EL (cell line): ENCODE measurements around the gene CREBZF.
"Not testable (repeated sequence)": the region's sequence is repeated elsewhere in the genome, so short reads cannot be mapped to it uniquely, and the experiment has no call there.

ENCODE experiments used
- DNase-seq: peaks from one replicate; pipeline ENCODE4 v3.0.0-alpha.2; 2016

CREBZF gene

GRCh38 chr11:85664615-85665481, at the start of gene CREBZF:
Gene CREBZF, minus strand, starts transcription at chr11:85665129. Its CDS starts 254 bp downstream, at chr11:85664875.
- peak; percentile 94 for DNase-seq

GRCh38 chr11:85712953-85713352, 48.0 kb upstream of the CREBZF start:
- DNase-seq, result no peak

GRCh38 chr11:85710917-85711316, 46.0 kb upstream of the CREBZF start:
- no peak for DNase-seq

- DNase-seq, result no peak
These were observed 45.2 kb upstream of the CREBZF start for GRCh38 chr11:85709941-85710702.

GRCh38 chr11:85705800-85706199, 40.9 kb upstream of the CREBZF start:
- no peak for DNase-seq

GRCh38 chr11:85704967-85705366, 40.0 kb upstream of the CREBZF start:
- no peak for DNase-seq

- DNase-seq, result no peak
These were observed 35.2 kb upstream of the CREBZF start for GRCh38 chr11:85699957-85700741.

GRCh38 chr11:85698195-85698594, 33.3 kb upstream of the CREBZF start:
- DNase-seq, result no peak

- no peak for DNase-seq
These were observed 32.8 kb upstream of the CREBZF start for GRCh38 chr11:85697747-85698146.

GRCh38 chr11:85695546-85695945, 30.6 kb upstream of the CREBZF start:
- DNase-seq, result no peak

GRCh38 chr11:85694385-85694980, 29.6 kb upstream of the CREBZF start:
- peak; percentile 56 for DNase-seq

GRCh38 chr11:85685820-85686459, 21.0 kb upstream of the CREBZF start, which contains the start of gene CCDC89:
Gene CCDC89, minus strand, starts transcription at chr11:85686195. Its CDS starts 65 bp downstream, at chr11:85686130.
- DNase-seq, result peak; percentile 77

GRCh38 chr11:85685125-85685819, 20.3 kb upstream of the CREBZF start:
- no peak for DNase-seq

GRCh38 chr11:85682330-85683305, 17.7 kb upstream of the CREBZF start:
- peak; percentile 66 for DNase-seq

- DNase-seq, result no peak
These were observed 16.0 kb upstream of the CREBZF start for GRCh38 chr11:85680897-85681296.

GRCh38 chr11:85679576-85679975, 14.6 kb upstream of the CREBZF start:
- no peak for DNase-seq

GRCh38 chr11:85673393-85673792, 8.5 kb upstream of the CREBZF start:
- DNase-seq, result no peak

GRCh38 chr11:85672105-85672902, 7.4 kb upstream of the CREBZF start:
- DNase-seq, result peak; percentile 13

GRCh38 chr11:85670949-85671663, 6.2 kb upstream of the CREBZF start:
- not testable (repeated sequence) for DNase-seq
